ENCODE results near the gene NUP210L.

NUP210L gene

GRCh38 chr1:154179946-154180687 is 25.2 kb upstream of the NUP210L start:
- Histone ChIP-seq H3K27ac (ENCODE audit: low read length, poor library complexity, severe bottlenecking) (no peak overlapping the region), H3K4me1 (ENCODE audit: control insufficient read depth, insufficient read depth, low read depth, low read length) (peaks cover 20% of the 10 kb centered on the region), H3K27me3 (ENCODE audit: control insufficient read depth in 1 of 2, insufficient read depth in 1 of 2, low read length in 2 of 2) (no peaks in the 10 kb centered on the region), H4K91ac (ENCODE audit: low read length) (no peak overlapping the region), H3K23ac (ENCODE audit: low read length in 2 of 2) (no peak overlapping the region), H3K4me3 (ENCODE audit: insufficient read depth in 1 of 2, low read depth in 1 of 2, low read length in 2 of 2) (peak overlapping the region in 1 of 2 experiments; percentile 66), H3K9me3 (ENCODE audit: control insufficient read depth, low read length) (no peaks in the 10 kb centered on the region), H3K36me3 (ENCODE audit: control insufficient read depth in 1 of 2, insufficient read depth in 2 of 2, low read depth in 1 of 2, low read length in 2 of 2) (peaks cover 15 to 23% of the 10 kb centered on the region in 2 experiments), H3K18ac (ENCODE audit: low read depth in 1 of 2, low read length in 2 of 2) (no peak overlapping the region), H4K8ac (ENCODE audit: low read length) (no peak overlapping the region), H3K4me2 (ENCODE audit: low read length, poor library complexity, severe bottlenecking) (no peak overlapping the region), H2BK15ac (ENCODE audit: low read depth, poor library complexity, severe bottlenecking) (no peak overlapping the region), H3K4ac (ENCODE audit: low read depth in 1 of 2, low read length in 2 of 2) (no peak overlapping the region), H3K14ac (ENCODE audit: low read length in 2 of 2) (no peak overlapping the region), H3K79me1 (replicated peaks; ENCODE audit: low read length, poor library complexity, severe bottlenecking) (no peaks in the 10 kb centered on the region), H2AK5ac (ENCODE audit: low read length, severe bottlenecking) (no peak overlapping the region), H2AFZ (ENCODE audit: low read depth, low read length) (no peak overlapping the region), H3K9ac (ENCODE audit: low read length) (peak overlapping the region; percentile 17), H2BK120ac (ENCODE audit: low read depth, low read length) (no peak overlapping the region), H2BK5ac (ENCODE audit: low read depth, low read length, poor library complexity, severe bottlenecking) (no peak overlapping the region), H2BK12ac (ENCODE audit: low read length in 2 of 2) (no peak overlapping the region)
- DNase-seq, result no peak
- 91% methylated on average over 3 of the region's 3 CpGs for WGBS

DNA sequence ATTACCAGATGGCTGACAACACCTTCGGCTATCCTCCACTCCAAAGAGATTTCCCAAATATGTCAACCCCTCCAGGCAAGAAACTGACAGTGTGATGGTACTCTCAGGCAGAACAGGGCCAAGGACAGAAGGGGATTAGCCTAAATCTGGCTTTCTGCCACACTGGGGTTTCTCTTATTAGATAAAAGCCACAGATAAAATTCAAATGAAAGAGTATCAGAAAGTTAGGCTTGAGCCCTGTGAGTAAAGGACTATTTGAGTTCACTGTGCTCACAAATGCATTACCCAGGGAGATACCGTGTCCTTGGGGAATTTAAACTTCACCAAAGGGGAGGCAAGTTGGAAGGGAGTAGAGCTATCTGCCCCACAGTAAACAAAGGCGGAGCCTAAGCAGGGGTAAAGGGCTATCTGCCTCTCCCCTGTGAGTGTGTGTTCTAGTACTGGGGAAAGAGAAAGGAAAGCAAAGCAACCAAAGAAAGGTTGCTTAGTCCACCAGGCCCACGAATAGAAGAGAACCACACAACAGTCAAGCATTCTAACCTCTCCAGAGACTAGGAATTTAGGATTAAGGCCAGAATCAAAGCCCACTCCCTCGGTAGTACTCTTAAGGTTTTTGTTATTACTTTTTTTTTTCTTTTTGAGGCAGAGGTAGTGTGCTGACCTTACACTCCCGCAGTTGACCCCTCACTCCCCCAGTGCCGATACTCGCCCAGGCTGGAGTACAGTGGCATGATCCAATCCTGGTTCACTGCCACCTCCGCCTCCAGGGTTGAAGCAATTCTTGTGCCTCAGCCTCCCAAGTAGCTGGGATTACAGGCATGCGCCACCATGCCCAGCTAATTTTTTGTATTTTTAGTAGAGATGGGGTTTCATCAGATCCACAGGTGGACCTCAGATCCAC is 24.3 kb upstream of the NUP210L start:
- Histone ChIP-seq H4K8ac (ENCODE audit: low read length) (no peak overlapping the region), H3K18ac (ENCODE audit: low read depth in 1 of 2, low read length in 2 of 2) (no peak overlapping the region), H3K23ac (ENCODE audit: low read length in 2 of 2) (no peak overlapping the region), H3K4ac (ENCODE audit: low read depth in 1 of 2, low read length in 2 of 2) (no peak overlapping the region), H3K79me1 (replicated peaks; ENCODE audit: low read length, poor library complexity, severe bottlenecking) (no peaks in the 10 kb centered on the region), H2BK15ac (ENCODE audit: low read depth, poor library complexity, severe bottlenecking) (no peak overlapping the region), H3K4me1 (ENCODE audit: control insufficient read depth, insufficient read depth, low read depth, low read length) (peaks cover 20% of the 10 kb centered on the region), H2BK120ac (ENCODE audit: low read depth, low read length) (no peak overlapping the region), H3K27ac (ENCODE audit: low read length, poor library complexity, severe bottlenecking) (no peak overlapping the region), H2BK12ac (ENCODE audit: low read length in 2 of 2) (no peak overlapping the region), H3K9me3 (ENCODE audit: control insufficient read depth, low read length) (no peaks in the 10 kb centered on the region), H3K4me2 (ENCODE audit: low read length, poor library complexity, severe bottlenecking) (no peak overlapping the region), H2AK5ac (ENCODE audit: low read length, severe bottlenecking) (peak overlapping the region; percentile 16), H3K27me3 (ENCODE audit: control insufficient read depth in 1 of 2, insufficient read depth in 1 of 2, low read length in 2 of 2) (no peaks in the 10 kb centered on the region), H3K4me3 (ENCODE audit: insufficient read depth in 1 of 2, low read depth in 1 of 2, low read length in 2 of 2) (peak overlapping the region in 1 of 2 experiments; percentile 66), H4K91ac (ENCODE audit: low read length) (no peak overlapping the region), H3K36me3 (ENCODE audit: control insufficient read depth in 1 of 2, insufficient read depth in 2 of 2, low read depth in 1 of 2, low read length in 2 of 2) (peaks cover 21 to 29% of the 10 kb centered on the region in 2 experiments), H3K14ac (ENCODE audit: low read length in 2 of 2) (no peak overlapping the region), H3K9ac (ENCODE audit: low read length) (peak overlapping the region; percentile 20), H2AFZ (ENCODE audit: low read depth, low read length) (no peak overlapping the region), H2BK5ac (ENCODE audit: low read depth, low read length, poor library complexity, severe bottlenecking) (no peak overlapping the region)
- peak; percentile 24 for DNase-seq
- 93% methylated on average over 9 of the region's 10 CpGs for WGBS

DNA sequence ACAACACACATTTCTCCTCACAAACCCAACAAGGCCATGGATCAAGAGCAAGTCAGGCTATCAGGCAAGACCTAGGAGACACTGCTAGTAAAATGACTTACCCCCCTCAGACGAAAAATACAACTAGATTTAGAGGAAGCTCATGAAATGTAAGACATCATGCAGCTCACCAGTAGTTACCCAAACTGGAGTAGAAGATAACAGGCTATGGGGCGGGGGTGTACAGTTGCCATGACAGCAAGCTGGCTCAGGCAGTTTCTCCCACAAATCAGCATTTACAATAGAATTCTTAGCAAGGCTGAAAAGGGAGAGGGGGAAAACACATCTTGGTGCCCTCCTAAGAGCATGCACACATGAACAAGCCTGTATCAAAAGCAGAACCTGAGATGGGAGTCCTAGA is 23.1 kb upstream of the NUP210L start:
- Histone ChIP-seq H2BK5ac (ENCODE audit: low read depth, low read length, poor library complexity, severe bottlenecking) (no peak overlapping the region), H2AK5ac (ENCODE audit: low read length, severe bottlenecking) (no peak overlapping the region), H4K91ac (ENCODE audit: low read length) (no peak overlapping the region), H3K18ac (ENCODE audit: low read depth in 1 of 2, low read length in 2 of 2) (no peak overlapping the region), H4K8ac (ENCODE audit: low read length) (no peak overlapping the region), H2BK12ac (ENCODE audit: low read length in 2 of 2) (no peak overlapping the region), H3K9ac (ENCODE audit: low read length) (peak overlapping the region; percentile 10), H3K4ac (ENCODE audit: low read depth in 1 of 2, low read length in 2 of 2) (no peak overlapping the region), H3K4me2 (ENCODE audit: low read length, poor library complexity, severe bottlenecking) (no peak overlapping the region), H3K4me1 (ENCODE audit: control insufficient read depth, insufficient read depth, low read depth, low read length) (peaks cover 18% of the 10 kb centered on the region), H3K4me3 (ENCODE audit: insufficient read depth in 1 of 2, low read depth in 1 of 2, low read length in 2 of 2) (peak overlapping the region in 1 of 2 experiments; percentile 66), H2BK120ac (ENCODE audit: low read depth, low read length) (no peak overlapping the region), H3K36me3 (ENCODE audit: control insufficient read depth in 1 of 2, insufficient read depth in 2 of 2, low read depth in 1 of 2, low read length in 2 of 2) (peaks cover 25 to 32% of the 10 kb centered on the region in 2 experiments), H3K14ac (ENCODE audit: low read length in 2 of 2) (no peak overlapping the region), H3K27me3 (ENCODE audit: control insufficient read depth in 1 of 2, insufficient read depth in 1 of 2, low read length in 2 of 2) (no peaks in the 10 kb centered on the region), H2BK15ac (ENCODE audit: low read depth, poor library complexity, severe bottlenecking) (no peak overlapping the region), H3K9me3 (ENCODE audit: control insufficient read depth, low read length) (no peaks in the 10 kb centered on the region), H3K27ac (ENCODE audit: low read length, poor library complexity, severe bottlenecking) (no peak overlapping the region), H2AFZ (ENCODE audit: low read depth, low read length) (no peak overlapping the region), H3K23ac (ENCODE audit: low read length in 2 of 2) (no peak overlapping the region), H3K79me1 (replicated peaks; ENCODE audit: low read length, poor library complexity, severe bottlenecking) (no peaks in the 10 kb centered on the region)
- 100% methylated on average over 1 of the region's 2 CpGs for WGBS
- DNase-seq, result no peak

DNA sequence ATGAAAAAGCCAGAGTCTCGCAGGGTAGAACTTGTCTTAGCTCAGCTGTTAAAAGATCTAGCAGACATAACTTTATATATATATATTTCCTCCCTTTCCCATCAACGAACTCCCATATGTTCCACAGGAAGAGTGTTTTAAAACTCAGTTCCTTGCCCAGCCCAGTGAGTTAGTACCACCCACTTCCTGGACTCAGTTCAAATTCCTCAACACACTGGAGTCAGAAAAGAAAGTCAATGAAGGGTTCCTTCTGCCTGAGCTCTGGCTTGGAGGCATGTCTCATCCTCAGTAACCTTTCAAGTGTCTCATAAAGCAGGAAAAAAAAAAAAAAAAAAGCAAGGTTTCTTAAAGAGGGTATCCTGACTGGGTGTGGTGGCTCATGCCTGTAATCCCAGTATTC is 21.5 kb upstream of the NUP210L start:
- Histone ChIP-seq H2BK120ac (ENCODE audit: low read depth, low read length) (no peak overlapping the region), H3K4me3 (ENCODE audit: insufficient read depth in 1 of 2, low read depth in 1 of 2, low read length in 2 of 2) (no peak overlapping the region), H2BK12ac (ENCODE audit: low read length in 2 of 2) (no peak overlapping the region), H3K79me1 (replicated peaks; ENCODE audit: low read length, poor library complexity, severe bottlenecking) (peaks cover 3% of the 10 kb centered on the region), H2BK15ac (ENCODE audit: low read depth, poor library complexity, severe bottlenecking) (no peak overlapping the region), H3K4ac (ENCODE audit: low read depth in 1 of 2, low read length in 2 of 2) (no peak overlapping the region), H2AFZ (ENCODE audit: low read depth, low read length) (no peak overlapping the region), H2AK5ac (ENCODE audit: low read length, severe bottlenecking) (no peak overlapping the region), H4K8ac (ENCODE audit: low read length) (no peak overlapping the region), H3K14ac (ENCODE audit: low read length in 2 of 2) (no peak overlapping the region), H3K4me1 (ENCODE audit: control insufficient read depth, insufficient read depth, low read depth, low read length) (peaks cover 18% of the 10 kb centered on the region), H3K9ac (ENCODE audit: low read length) (no peak overlapping the region), H3K23ac (ENCODE audit: low read length in 2 of 2) (no peak overlapping the region), H2BK5ac (ENCODE audit: low read depth, low read length, poor library complexity, severe bottlenecking) (no peak overlapping the region), H3K27ac (ENCODE audit: low read length, poor library complexity, severe bottlenecking) (no peak overlapping the region), H3K4me2 (ENCODE audit: low read length, poor library complexity, severe bottlenecking) (no peak overlapping the region), H3K9me3 (ENCODE audit: control insufficient read depth, low read length) (no peaks in the 10 kb centered on the region), H3K27me3 (ENCODE audit: control insufficient read depth in 1 of 2, insufficient read depth in 1 of 2, low read length in 2 of 2) (no peaks in the 10 kb centered on the region), H3K18ac (ENCODE audit: low read depth in 1 of 2, low read length in 2 of 2) (no peak overlapping the region), H3K36me3 (ENCODE audit: control insufficient read depth in 1 of 2, insufficient read depth in 2 of 2, low read depth in 1 of 2, low read length in 2 of 2) (peaks cover 34 to 49% of the 10 kb centered on the region in 2 experiments), H4K91ac (ENCODE audit: low read length) (no peak overlapping the region)
- peak; percentile 83 for DNase-seq
- WGBS, result 60% methylated on average over 2 of the region's 2 CpGs

All from mesenchymal stem cell (in vitro differentiated cells and primary cell).